Measurements from ENCODE around the gene MZT2B.

DNA sequence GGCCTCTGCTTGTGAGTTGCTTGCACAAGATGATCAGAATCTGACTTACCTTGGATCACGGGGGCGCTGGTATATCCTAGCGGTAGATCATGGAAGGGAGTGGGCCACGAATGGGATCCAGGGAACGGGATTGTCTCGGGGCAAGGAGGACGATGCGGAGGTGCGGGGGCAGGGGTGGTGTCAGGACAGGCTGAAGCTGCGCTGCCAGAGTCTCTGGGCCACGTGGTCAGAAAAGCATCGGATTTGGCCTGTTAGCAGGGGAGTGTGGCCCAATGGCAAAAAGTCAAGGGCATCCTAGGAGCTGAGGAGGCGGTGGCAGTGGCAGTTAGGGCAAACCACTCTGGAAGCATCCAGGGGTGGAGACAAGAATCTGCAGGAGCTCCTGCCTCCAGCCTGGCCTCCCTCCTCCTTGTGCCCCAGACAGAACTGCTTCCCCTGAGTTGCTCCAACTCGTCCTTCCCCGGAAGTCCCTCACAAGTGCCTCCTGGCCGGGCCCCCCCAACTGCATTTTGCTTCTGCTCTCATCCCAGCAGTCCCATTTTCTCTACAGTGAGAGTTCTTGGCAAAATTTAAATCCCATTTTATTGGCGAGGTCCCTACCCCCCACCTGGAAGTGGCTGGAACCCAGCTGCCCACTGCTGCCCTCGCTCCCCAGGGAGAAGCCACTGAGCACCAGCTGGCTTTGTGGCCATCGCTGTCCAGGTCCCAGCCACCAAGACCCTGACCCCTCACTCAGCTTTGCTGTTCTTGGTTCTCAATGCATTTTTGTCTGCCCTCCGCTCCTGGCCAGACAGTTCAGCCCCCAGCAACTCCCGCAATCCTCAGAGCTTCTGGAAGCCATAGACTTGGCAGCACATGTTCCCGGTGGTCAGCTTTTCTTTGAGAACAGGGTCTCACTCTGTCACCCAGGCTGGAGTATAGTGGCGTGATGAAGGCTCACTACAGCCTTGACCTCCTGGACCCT lies 31.6 kb upstream of the MZT2B start:
- no peak for TF ChIP-seq CTCF (IDR thresholded peaks at IDR 0.05)
- no peak for TF ChIP-seq POLR2A (IDR thresholded peaks at IDR 0.05)
